GM21423 (cell line): Measurements from ENCODE around the gene RNF7.
"Not testable (repeated sequence)": the region's sequence is repeated elsewhere in the genome, so short reads cannot be mapped to it uniquely, and the experiment has no call there.

Experiments
- ATAC-seq: cut with Tn5 transposase; IDR thresholded peaks from one replicate; pipeline ENCODE4 v1.9.1; 2021; ENCODE audit warnings: mild to moderate bottlenecking, moderate library complexity; ENCODE audit not compliant: unreplicated experiment

The RNF7 gene

GRCh38 chr3:141738022-141738890 lies at the start of gene RNF7:
TSS of gene RNF7 (plus strand) at chr3:141738298. CDS start at chr3:141738342, 44 bp downstream.
- ATAC-seq: peak; percentile 94

- no peak for ATAC-seq
Observed at GRCh38 chr3:141690431-141691072, 47.5 kb upstream of the RNF7 start.

- not testable (repeated sequence) for ATAC-seq
Observed at GRCh38 chr3:141691471-141691870, 46.6 kb upstream of the RNF7 start.

- ATAC-seq: not testable (repeated sequence)
Observed at GRCh38 chr3:141692973-141693372, 45.1 kb upstream of the RNF7 start.

- no peak for ATAC-seq
Observed at GRCh38 chr3:141699324-141699723, 38.8 kb upstream of the RNF7 start.

GRCh38 chr3:141699897-141700296 lies 38.2 kb upstream of the RNF7 start:
- ATAC-seq: no peak

GRCh38 chr3:141703367-141703766 lies 34.7 kb upstream of the RNF7 start:
- ATAC-seq: not testable (repeated sequence)

- ATAC-seq: no peak
Observed at GRCh38 chr3:141707741-141708203, 30.3 kb upstream of the RNF7 start.

GRCh38 chr3:141708367-141708766 lies 29.7 kb upstream of the RNF7 start:
- no peak for ATAC-seq

GRCh38 chr3:141709126-141709770 lies 28.9 kb upstream of the RNF7 start:
- ATAC-seq: no peak

GRCh38 chr3:141710121-141710520 lies 28.0 kb upstream of the RNF7 start:
- no peak for ATAC-seq

- no peak for ATAC-seq
Observed at GRCh38 chr3:141710888-141711616, 27.0 kb upstream of the RNF7 start.

GRCh38 chr3:141714671-141715070 lies 23.4 kb upstream of the RNF7 start:
- no peak for ATAC-seq

- ATAC-seq: no peak
Observed at GRCh38 chr3:141722081-141722480, 16.0 kb upstream of the RNF7 start.

- no peak for ATAC-seq
Observed at GRCh38 chr3:141722648-141723047, 15.4 kb upstream of the RNF7 start.

- ATAC-seq: no peak
Observed at GRCh38 chr3:141723255-141723654, 14.8 kb upstream of the RNF7 start.

GRCh38 chr3:141724186-141724585 lies 13.9 kb upstream of the RNF7 start:
- ATAC-seq: no peak

GRCh38 chr3:141725036-141725435 lies 13.1 kb upstream of the RNF7 start:
- no peak for ATAC-seq

GRCh38 chr3:141726483-141726882 lies 11.6 kb upstream of the RNF7 start:
- no peak for ATAC-seq

- no peak for ATAC-seq
Observed at GRCh38 chr3:141728355-141728892, 9.7 kb upstream of the RNF7 start.

- no peak for ATAC-seq
Observed at GRCh38 chr3:141729240-141729639, 8.9 kb upstream of the RNF7 start.
